Choroid plexus epithelial cell (primary cell): ENCODE results near the gene NTM.

Experiments used
- DNase-seq: peaks from one replicate; pipeline ENCODE4 v3.0.0-alpha.2; 2010; ENCODE audit warnings: low read depth
- H3K4me3 ChIP-seq: 2 replicates; pipeline ENCODE4 v1.5.1; 2011; ENCODE audit warnings: low read depth, mild to moderate bottlenecking, control low read depth, low read length, moderate library complexity
- CTCF ChIP-seq: conservative IDR thresholded peaks from 2 replicates; pipeline ENCODE4 v1.5.1; 2011; ENCODE audit warnings: low read depth, mild to moderate bottlenecking, control low read depth, inconsistent platforms, low read length, moderate library complexity

NTM gene

GRCh38 chr11:132137289-132137980, 767.0 kb downstream of the NTM start:
- H3K4me3 ChIP-seq: no peak overlapping the region
- TF ChIP-seq CTCF: no peak
- no peak for DNase-seq

GRCh38 chr11:132137981-132138313, 767.5 kb downstream of the NTM start:
- TF ChIP-seq CTCF: no peak
- no peak overlapping the region for H3K4me3 ChIP-seq
- DNase-seq: no peak

- no peak for TF ChIP-seq CTCF
- no peak for DNase-seq
- H3K4me3 ChIP-seq: no peak overlapping the region
Measured at GRCh38 chr11:132139181-132139580, 768.8 kb downstream of the NTM start.

GRCh38 chr11:132140056-132140455, 769.6 kb downstream of the NTM start:
- no peak for DNase-seq
- TF ChIP-seq CTCF: peak; percentile 24

GRCh38 chr11:132142121-132142520, 771.7 kb downstream of the NTM start:
- no peak for TF ChIP-seq CTCF
- no peak for DNase-seq
- no peak overlapping the region for H3K4me3 ChIP-seq

More at GRCh38 chr11:132140056-132140455, 769.6 kb downstream of the NTM start:
- H3K4me3 ChIP-seq: no peak overlapping the region

- no peak for DNase-seq
- no peak overlapping the region for H3K4me3 ChIP-seq
- TF ChIP-seq CTCF: no peak
Measured at GRCh38 chr11:132142554-132142953, 772.1 kb downstream of the NTM start.

GRCh38 chr11:132147464-132147863, 777.0 kb downstream of the NTM start:
- no peak for TF ChIP-seq CTCF
- H3K4me3 ChIP-seq: no peak overlapping the region
- no peak for DNase-seq
